Osteocyte (in vitro differentiated cells): ENCODE measurements around the gene BPIFB6. TPM values are rescaled to one million over a fixed set of nuclear protein-coding genes. Genes with fewer than 3 reads are reported as not detected.

ENCODE experiments used
- DNase-seq: peaks from one replicate; pipeline ENCODE4 v3.0.0; 2021; ENCODE audit warnings: mixed read lengths; ENCODE audit not compliant: unreplicated experiment; ENCODE audit errors: extremely low spot score
- H3K27ac Mint-ChIP-seq: one replicate; pipeline ENCODE4 v1.8.0; 2021; ENCODE audit warnings: mild to moderate bottlenecking, mixed read lengths; ENCODE audit not compliant: unreplicated experiment
- H3K27me3 Mint-ChIP-seq: one replicate; pipeline ENCODE4 v1.8.0; 2021; ENCODE audit warnings: mixed read lengths; ENCODE audit not compliant: unreplicated experiment
- H3K36me3 Mint-ChIP-seq: one replicate; pipeline ENCODE4 v1.8.0; 2021; ENCODE audit warnings: mixed read lengths; ENCODE audit not compliant: unreplicated experiment
- H3K4me1 Mint-ChIP-seq: one replicate; pipeline ENCODE4 v1.8.0; 2021; ENCODE audit warnings: mixed read lengths; ENCODE audit not compliant: unreplicated experiment
- H3K4me3 Mint-ChIP-seq: one replicate; pipeline ENCODE4 v1.8.0; 2021; ENCODE audit warnings: mild to moderate bottlenecking, moderate library complexity, mixed read lengths; ENCODE audit not compliant: unreplicated experiment
- H3K9me3 Mint-ChIP-seq: one replicate; pipeline ENCODE4 v1.8.0; 2021; ENCODE audit warnings: mixed read lengths; ENCODE audit not compliant: unreplicated experiment
- total RNA-seq: library from RNA; stranded (reverse); gene quantifications from 2 replicates; pipeline ENCODE4 v1.2.1, GENCODE V29; 2021
- TF ChIP-seq, protein P1 (sequence below): fragments of 200-600 bp; sonication (generic); IDR thresholded peaks from 2 replicates; pipeline ENCODE4 v1.5.0; 2021; ENCODE audit warnings: antibody characterized with exemption, mild to moderate bottlenecking, moderate library complexity

The BPIFB6 gene
- total RNA-seq, 1 donor from 2014 or later: not detected

DNA sequence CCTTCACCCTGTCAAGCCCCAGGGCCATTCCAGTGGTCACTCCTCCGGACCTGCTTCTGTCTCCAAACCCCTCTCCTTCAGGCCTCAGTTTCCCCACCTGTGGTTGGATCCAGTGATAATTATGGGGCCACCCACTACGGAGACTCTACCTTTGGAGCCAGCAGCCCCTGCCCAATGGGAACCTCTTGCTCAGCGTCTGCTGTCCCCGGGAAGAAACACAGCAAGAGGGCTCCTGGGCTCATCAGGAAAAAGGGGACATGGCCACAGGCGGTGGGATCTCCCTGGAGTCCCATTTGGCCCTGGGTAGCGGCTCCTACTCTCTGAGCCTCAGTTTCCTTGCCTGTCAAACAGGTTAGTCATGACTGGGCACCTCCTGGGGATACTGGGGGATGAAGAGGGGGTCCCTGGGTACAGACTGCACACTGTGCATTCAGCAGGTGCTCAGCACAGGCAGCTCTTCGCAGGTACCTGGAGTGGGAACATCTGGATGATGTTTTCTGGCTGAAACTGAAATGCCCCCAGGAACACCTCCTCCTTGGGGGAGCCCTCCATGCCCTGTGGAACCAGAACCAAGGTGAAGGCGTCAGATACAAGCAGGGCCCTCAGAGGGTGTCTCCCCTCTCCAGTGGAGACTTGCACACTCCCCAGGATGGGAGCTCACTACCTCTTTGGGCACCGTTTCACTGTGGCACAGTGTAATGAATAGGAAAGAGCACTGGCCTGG, 46.7 kb upstream of the BPIFB6 start:
- no peak overlapping the region for H3K27ac Mint-ChIP-seq
- H3K4me1 Mint-ChIP-seq: no peaks in the 10 kb centered on the region
- no peak for DNase-seq
- TF ChIP-seq, protein P1, sequence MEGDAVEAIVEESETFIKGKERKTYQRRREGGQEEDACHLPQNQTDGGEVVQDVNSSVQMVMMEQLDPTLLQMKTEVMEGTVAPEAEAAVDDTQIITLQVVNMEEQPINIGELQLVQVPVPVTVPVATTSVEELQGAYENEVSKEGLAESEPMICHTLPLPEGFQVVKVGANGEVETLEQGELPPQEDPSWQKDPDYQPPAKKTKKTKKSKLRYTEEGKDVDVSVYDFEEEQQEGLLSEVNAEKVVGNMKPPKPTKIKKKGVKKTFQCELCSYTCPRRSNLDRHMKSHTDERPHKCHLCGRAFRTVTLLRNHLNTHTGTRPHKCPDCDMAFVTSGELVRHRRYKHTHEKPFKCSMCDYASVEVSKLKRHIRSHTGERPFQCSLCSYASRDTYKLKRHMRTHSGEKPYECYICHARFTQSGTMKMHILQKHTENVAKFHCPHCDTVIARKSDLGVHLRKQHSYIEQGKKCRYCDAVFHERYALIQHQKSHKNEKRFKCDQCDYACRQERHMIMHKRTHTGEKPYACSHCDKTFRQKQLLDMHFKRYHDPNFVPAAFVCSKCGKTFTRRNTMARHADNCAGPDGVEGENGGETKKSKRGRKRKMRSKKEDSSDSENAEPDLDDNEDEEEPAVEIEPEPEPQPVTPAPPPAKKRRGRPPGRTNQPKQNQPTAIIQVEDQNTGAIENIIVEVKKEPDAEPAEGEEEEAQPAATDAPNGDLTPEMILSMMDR: no peak
- no peaks in the 10 kb centered on the region for H3K27me3 Mint-ChIP-seq
- H3K9me3 Mint-ChIP-seq: no peaks in the 10 kb centered on the region
- no peak overlapping the region for H3K4me3 Mint-ChIP-seq
- H3K36me3 Mint-ChIP-seq: no peaks in the 10 kb centered on the region

DNA sequence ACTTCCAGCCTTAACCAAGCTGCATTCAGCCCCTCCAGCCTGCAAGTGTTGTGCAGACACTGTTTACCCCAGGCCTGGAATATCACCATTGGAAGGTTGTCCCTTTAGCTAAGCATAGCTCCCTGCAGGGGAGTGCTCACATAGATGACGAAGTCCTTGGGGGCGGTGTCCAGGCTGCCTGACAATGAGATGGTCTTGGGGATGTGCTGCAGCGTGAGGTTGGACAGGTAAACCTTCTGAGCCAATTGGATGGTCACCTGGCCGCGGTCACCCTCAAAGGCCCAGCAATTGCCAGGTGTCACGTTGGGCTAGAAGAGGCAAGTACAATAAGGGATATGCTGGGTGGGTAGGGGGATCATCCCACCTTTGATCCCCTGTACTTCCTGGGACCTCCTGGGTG, 45.9 kb upstream of the BPIFB6 start:
- Mint-ChIP-seq H3K36me3 (no peaks in the 10 kb centered on the region), H3K9me3 (no peaks in the 10 kb centered on the region), H3K4me3 (no peak overlapping the region), H3K27me3 (no peaks in the 10 kb centered on the region), H3K27ac (no peak overlapping the region), H3K4me1 (no peaks in the 10 kb centered on the region)
- no peak for DNase-seq
- TF ChIP-seq, protein P1: no peak

- TF ChIP-seq, protein P1: no peak
- no peaks in the 10 kb centered on the region for H3K36me3 Mint-ChIP-seq
- H3K27ac Mint-ChIP-seq: no peak overlapping the region
- no peak overlapping the region for H3K4me3 Mint-ChIP-seq
- peaks cover 3% of the 10 kb centered on the region for H3K27me3 Mint-ChIP-seq
- no peaks in the 10 kb centered on the region for H3K9me3 Mint-ChIP-seq
- DNase-seq: no peak
- H3K4me1 Mint-ChIP-seq: no peaks in the 10 kb centered on the region
Measured at GRCh38 chr20:32986331-32986966, 45.0 kb upstream of the BPIFB6 start.

- Mint-ChIP-seq H3K9me3 (no peaks in the 10 kb centered on the region), H3K27me3 (peaks cover 3% of the 10 kb centered on the region), H3K4me3 (no peak overlapping the region), H3K36me3 (no peaks in the 10 kb centered on the region), H3K27ac (no peak overlapping the region), H3K4me1 (no peaks in the 10 kb centered on the region)
- TF ChIP-seq, protein P1: no peak
- no peak for DNase-seq
Measured at GRCh38 chr20:32987044-32987825, 44.2 kb upstream of the BPIFB6 start.

DNA sequence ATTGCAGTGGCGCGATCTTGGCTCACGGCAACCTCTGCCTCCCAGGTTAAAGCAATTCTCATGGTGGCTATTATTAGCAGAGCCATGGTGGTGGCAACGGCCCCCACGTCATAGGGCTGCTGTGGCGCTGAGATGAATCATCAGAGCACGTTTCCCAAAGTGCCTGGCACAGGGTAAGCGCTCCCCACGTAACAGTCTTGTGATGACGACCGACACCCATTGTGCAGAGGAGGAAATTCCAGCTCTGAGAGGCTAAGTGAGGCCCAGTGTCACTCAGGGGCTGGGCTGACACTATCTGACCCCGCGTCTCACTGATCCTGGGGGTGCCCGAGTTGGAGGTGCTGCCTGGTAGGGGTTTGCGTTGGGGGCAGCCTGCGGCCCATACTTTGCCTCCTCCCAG, 43.4 kb upstream of the BPIFB6 start:
- TF ChIP-seq, protein P1: no peak
- DNase-seq: no peak
- Mint-ChIP-seq H3K27ac (no peak overlapping the region), H3K27me3 (peaks cover 6% of the 10 kb centered on the region), H3K4me1 (no peaks in the 10 kb centered on the region), H3K9me3 (no peaks in the 10 kb centered on the region), H3K4me3 (no peak overlapping the region), H3K36me3 (no peaks in the 10 kb centered on the region)
